T-helper 17 cell (primary cell): Measurements from ENCODE around the gene DNAJA4. TPM values are rescaled to one million over a fixed set of nuclear protein-coding genes. Genes with fewer than 3 reads are reported as not detected.

Source experiments
- ATAC-seq: fragments of 150-1000 bp; cut with Tn5 transposase; 2 replicates; pipeline ENCODE4 v1.10.0; 2021; ENCODE audit warnings: mild to moderate bottlenecking, moderate library complexity
- DNase-seq, 3 donors: peaks; one replicate each; pipeline versions ENCODE4 v3.0.0 to v3.0.0-alpha.2; 2020 to 2021
- H3K9me3 ChIP-seq: one replicate; pipeline ENCODE4 v1.7.0; 2013; ENCODE audit warnings: low read length, mild to moderate bottlenecking; ENCODE audit not compliant: control insufficient read depth, poor library complexity, severe bottlenecking
- H3K27ac Mint-ChIP-seq: one replicate; pipeline ENCODE4 v1.8.0; 2022; ENCODE audit warnings: mild to moderate bottlenecking, moderate library complexity, mixed read lengths
- H3K27me3 Mint-ChIP-seq: one replicate; pipeline ENCODE4 v1.8.0; 2022; ENCODE audit warnings: mixed read lengths
- H3K36me3 Mint-ChIP-seq: one replicate; pipeline ENCODE4 v1.8.0; 2022; ENCODE audit warnings: low read depth, mixed read lengths
- H3K4me1 Mint-ChIP-seq: one replicate; pipeline ENCODE4 v1.8.0; 2022; ENCODE audit warnings: mild to moderate bottlenecking, mixed read lengths
- H3K4me3 Mint-ChIP-seq: one replicate; pipeline ENCODE4 v1.8.0; 2022; ENCODE audit warnings: mild to moderate bottlenecking, moderate library complexity, mixed read lengths
- total RNA-seq, 4 donors: library from RNA in 2 of 4; stranded (reverse) in 2 of 4; gene quantifications; one replicate each; pipeline ENCODE4 v1.2.3 and lab custom pipeline; 2022 to 2026

Gene DNAJA4
- total RNA-seq, 2 donors from 2014 or later = 28.0 to 30.3 TPM

DNA sequence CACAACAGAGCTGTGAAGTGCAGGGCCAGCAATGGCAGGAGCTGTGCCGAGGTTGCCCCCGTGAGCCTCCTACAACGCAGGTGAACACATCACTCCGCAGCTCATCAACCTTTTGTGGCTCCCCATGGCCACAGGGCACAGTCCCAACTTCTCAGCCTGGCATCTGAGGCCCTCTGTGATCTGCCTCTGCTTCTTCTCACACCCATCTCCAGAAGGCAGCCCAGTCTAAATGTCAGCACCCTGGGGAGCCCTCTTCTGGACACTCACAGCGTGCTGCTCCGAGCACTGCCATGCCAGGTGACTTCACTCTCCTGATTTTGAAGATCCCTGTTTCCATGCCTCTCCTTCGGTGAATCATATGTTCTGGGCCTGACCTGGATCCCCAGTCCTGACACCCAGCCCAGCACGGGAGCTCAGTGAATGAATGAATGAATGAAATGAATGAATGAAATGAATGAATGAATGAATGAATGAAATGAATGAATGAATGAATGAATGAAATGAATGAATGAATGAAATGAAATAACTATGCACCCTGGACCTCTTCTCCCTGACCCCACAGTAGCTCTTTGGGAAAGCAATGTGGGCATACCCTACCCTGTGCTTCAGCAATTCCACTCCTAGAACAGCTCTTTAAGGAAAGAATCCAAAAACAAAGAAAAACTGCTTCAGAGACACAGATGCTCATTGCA lies 52.9 kb downstream of the DNAJA4 start:
- Mint-ChIP-seq H3K4me3 (no peak overlapping the region), H3K36me3 (peaks cover 3% of the 10 kb centered on the region), H3K4me1 (no peaks in the 10 kb centered on the region), H3K27ac (no peak overlapping the region), H3K27me3 (peaks cover 14% of the 10 kb centered on the region)
- ATAC-seq = no peak
- H3K9me3 ChIP-seq = no peaks in the 10 kb centered on the region
- DNase-seq = no peak

- Mint-ChIP-seq H3K27me3 (peaks cover 8% of the 10 kb centered on the region), H3K4me1 (no peaks in the 10 kb centered on the region), H3K4me3 (no peak overlapping the region), H3K36me3 (no peaks in the 10 kb centered on the region), H3K27ac (no peak overlapping the region)
- DNase-seq (no peak), ATAC-seq (no peak)
- H3K9me3 ChIP-seq = no peaks in the 10 kb centered on the region
Observed at GRCh38 chr15:78319588-78319987, 55.2 kb downstream of the DNAJA4 start.

DNA sequence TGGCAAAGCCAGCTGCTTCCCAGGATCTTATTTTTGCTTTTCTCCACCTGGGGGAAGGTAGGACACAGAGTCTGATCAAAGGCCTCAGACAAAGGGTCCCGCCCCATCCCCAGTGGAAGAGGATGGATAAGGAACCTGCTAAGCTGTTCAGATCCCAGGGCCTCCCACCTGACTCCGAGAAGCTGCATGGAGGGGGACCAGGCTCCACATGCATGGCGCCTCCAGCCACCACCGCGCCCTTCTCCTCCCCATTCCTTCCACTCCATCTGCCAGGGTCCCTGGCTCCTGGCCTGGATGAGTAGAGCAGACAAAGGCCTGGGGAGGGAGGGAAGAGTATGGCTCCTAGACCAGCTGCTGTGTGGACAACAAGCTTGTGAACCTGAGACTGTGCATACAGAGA lies 55.8 kb downstream of the DNAJA4 start:
- DNase-seq = no peak

GRCh38 chr15:78321041-78321570 lies 56.7 kb downstream of the DNAJA4 start:
- Mint-ChIP-seq H3K4me3 (no peak overlapping the region), H3K27ac (no peak overlapping the region), H3K36me3 (no peaks in the 10 kb centered on the region), H3K27me3 (peaks cover 16% of the 10 kb centered on the region), H3K4me1 (no peaks in the 10 kb centered on the region)
- H3K9me3 ChIP-seq = no peaks in the 10 kb centered on the region
- ATAC-seq (no peak), DNase-seq (no peak)

More for the DNA sequence above, 55.8 kb downstream of the DNAJA4 start:
- no peak for ATAC-seq
- no peak overlapping the region for H3K4me3 Mint-ChIP-seq
- peaks cover 14% of the 10 kb centered on the region for H3K27me3 Mint-ChIP-seq
- no peaks in the 10 kb centered on the region for H3K9me3 ChIP-seq
- H3K27ac Mint-ChIP-seq = no peak overlapping the region
- no peaks in the 10 kb centered on the region for H3K36me3 Mint-ChIP-seq
- H3K4me1 Mint-ChIP-seq = no peaks in the 10 kb centered on the region

GRCh38 chr15:78321786-78322185 lies 57.4 kb downstream of the DNAJA4 start:
- no peaks in the 10 kb centered on the region for H3K9me3 ChIP-seq
- H3K4me3 Mint-ChIP-seq = no peak overlapping the region
- H3K4me1 Mint-ChIP-seq = no peaks in the 10 kb centered on the region
- ATAC-seq (no peak), DNase-seq (no peak)
- H3K36me3 Mint-ChIP-seq = no peaks in the 10 kb centered on the region
- H3K27me3 Mint-ChIP-seq = peaks cover 16% of the 10 kb centered on the region
- H3K27ac Mint-ChIP-seq = no peak overlapping the region

- ATAC-seq = no peak
- H3K4me1 Mint-ChIP-seq = no peaks in the 10 kb centered on the region
- no peak for DNase-seq
- no peak overlapping the region for H3K27ac Mint-ChIP-seq
- H3K4me3 Mint-ChIP-seq = no peak overlapping the region
- H3K36me3 Mint-ChIP-seq = no peaks in the 10 kb centered on the region
- peaks cover 16% of the 10 kb centered on the region for H3K27me3 Mint-ChIP-seq
- no peaks in the 10 kb centered on the region for H3K9me3 ChIP-seq
Observed at GRCh38 chr15:78322243-78322642, 57.9 kb downstream of the DNAJA4 start.

DNA sequence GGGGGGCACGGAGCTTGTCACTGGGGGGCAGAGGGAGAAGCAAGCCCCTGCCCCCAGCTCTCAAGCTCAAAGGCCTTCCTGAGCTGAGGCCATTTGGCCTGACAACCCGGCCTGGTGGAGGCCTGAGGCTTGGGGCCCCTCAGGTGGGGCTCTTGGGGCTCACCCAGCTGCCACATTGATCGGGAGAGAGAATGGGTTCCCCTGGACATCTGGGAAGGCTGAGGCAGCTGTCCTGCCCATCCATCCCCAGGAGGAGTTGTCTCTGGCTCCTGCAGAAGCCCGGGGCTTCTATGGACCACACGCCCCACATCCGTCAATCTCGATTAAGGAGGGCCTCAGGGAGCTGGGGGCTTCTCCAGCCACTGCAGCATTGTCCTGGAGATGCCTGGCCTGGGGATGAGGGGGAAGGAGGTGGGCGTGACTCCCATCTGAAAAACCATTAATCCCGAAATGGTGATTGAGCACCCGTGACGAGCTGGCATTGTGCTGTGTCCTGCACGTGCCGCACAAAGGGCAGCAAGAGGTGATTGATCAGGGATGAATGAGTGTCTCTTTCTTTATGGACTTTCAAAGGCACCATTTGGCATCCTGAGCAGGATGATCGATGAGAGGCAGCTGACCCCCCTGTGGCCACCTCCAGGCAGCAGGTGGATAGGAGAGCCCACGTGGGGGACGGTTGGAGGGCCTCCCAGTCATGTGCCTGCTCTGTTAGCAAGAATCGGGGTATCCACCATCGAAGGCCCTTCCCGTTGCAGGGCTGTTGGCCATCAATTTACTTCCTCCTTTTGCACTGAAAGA lies 58.6 kb downstream of the DNAJA4 start:
- no peaks in the 10 kb centered on the region for H3K9me3 ChIP-seq
- no peak for ATAC-seq
- Mint-ChIP-seq H3K27me3 (peaks cover 16% of the 10 kb centered on the region), H3K27ac (no peak overlapping the region), H3K36me3 (no peaks in the 10 kb centered on the region), H3K4me3 (no peak overlapping the region), H3K4me1 (no peaks in the 10 kb centered on the region)
- no peak for DNase-seq

- no peak for ATAC-seq
- DNase-seq = no peak
- no peak overlapping the region for H3K27ac Mint-ChIP-seq
- H3K27me3 Mint-ChIP-seq = peaks cover 16% of the 10 kb centered on the region
- no peak overlapping the region for H3K4me3 Mint-ChIP-seq
- H3K9me3 ChIP-seq = no peaks in the 10 kb centered on the region
- no peaks in the 10 kb centered on the region for H3K36me3 Mint-ChIP-seq
- H3K4me1 Mint-ChIP-seq = no peaks in the 10 kb centered on the region
Observed at GRCh38 chr15:78323693-78324092, 59.3 kb downstream of the DNAJA4 start.

GRCh38 chr15:78324144-78324543 lies 59.8 kb downstream of the DNAJA4 start:
- no peaks in the 10 kb centered on the region for H3K4me1 Mint-ChIP-seq
- ATAC-seq (no peak), DNase-seq (no peak)
- no peak overlapping the region for H3K4me3 Mint-ChIP-seq
- no peaks in the 10 kb centered on the region for H3K9me3 ChIP-seq
- no peak overlapping the region for H3K27ac Mint-ChIP-seq
- peaks cover 16% of the 10 kb centered on the region for H3K27me3 Mint-ChIP-seq
- no peaks in the 10 kb centered on the region for H3K36me3 Mint-ChIP-seq

DNA sequence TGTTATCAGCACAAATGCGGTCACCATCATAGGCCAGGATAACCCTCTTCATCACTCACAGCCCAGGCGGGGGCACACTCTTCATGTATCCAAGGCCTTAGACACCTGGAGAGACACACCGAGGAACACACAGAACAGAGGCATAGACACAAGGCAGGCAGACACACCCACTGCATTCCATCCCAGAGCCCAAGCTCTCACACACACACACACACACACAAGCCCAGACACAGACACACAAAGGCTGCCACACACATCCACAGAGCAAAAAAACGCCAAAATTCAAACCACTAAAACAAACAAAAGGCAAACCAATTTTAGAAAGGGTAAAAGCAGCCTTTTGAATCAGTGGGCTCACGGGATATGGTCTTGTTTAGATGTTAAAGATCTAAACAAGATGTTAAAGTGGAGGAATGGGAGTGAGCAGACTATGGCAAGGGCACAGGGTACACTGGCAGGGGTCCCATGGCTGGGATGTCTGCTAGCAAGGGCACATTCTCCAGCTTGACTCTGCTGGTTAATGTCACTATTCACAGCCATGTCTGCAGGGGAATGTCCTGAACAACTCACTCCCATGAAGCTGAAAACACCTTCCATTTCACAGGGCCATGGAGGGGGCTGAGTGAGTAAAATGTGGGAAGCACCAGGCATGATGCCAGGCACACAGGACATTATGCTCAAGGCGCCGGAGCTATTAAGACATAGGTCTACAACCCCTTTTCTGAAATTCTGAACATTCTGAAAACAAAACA lies 60.9 kb downstream of the DNAJA4 start:
- DNase-seq (no peak), ATAC-seq (no peak)
- Mint-ChIP-seq H3K4me1 (no peaks in the 10 kb centered on the region), H3K27ac (no peak overlapping the region), H3K4me3 (no peak overlapping the region), H3K36me3 (no peaks in the 10 kb centered on the region), H3K27me3 (peaks cover 21% of the 10 kb centered on the region)
- H3K9me3 ChIP-seq = no peaks in the 10 kb centered on the region

- H3K27ac Mint-ChIP-seq = no peak overlapping the region
- no peaks in the 10 kb centered on the region for H3K36me3 Mint-ChIP-seq
- H3K9me3 ChIP-seq = no peaks in the 10 kb centered on the region
- ATAC-seq (no peak), DNase-seq (no peak)
- peaks cover 21% of the 10 kb centered on the region for H3K27me3 Mint-ChIP-seq
- no peaks in the 10 kb centered on the region for H3K4me1 Mint-ChIP-seq
- no peak overlapping the region for H3K4me3 Mint-ChIP-seq
Observed at GRCh38 chr15:78327466-78327865, 63.1 kb downstream of the DNAJA4 start.

GRCh38 chr15:78329625-78330024 lies 65.3 kb downstream of the DNAJA4 start:
- Mint-ChIP-seq H3K4me1 (no peaks in the 10 kb centered on the region), H3K36me3 (no peaks in the 10 kb centered on the region), H3K27me3 (peaks cover 25% of the 10 kb centered on the region), H3K4me3 (no peak overlapping the region), H3K27ac (no peak overlapping the region)
- DNase-seq (no peak), ATAC-seq (no peak)
- no peaks in the 10 kb centered on the region for H3K9me3 ChIP-seq
